ENCODE results near the gene ZBTB21.
"Not testable (repeated sequence)": the region's sequence is repeated elsewhere in the genome, so short reads cannot be mapped to it uniquely, and the experiment has no call there.

The ZBTB21 gene

DNA sequence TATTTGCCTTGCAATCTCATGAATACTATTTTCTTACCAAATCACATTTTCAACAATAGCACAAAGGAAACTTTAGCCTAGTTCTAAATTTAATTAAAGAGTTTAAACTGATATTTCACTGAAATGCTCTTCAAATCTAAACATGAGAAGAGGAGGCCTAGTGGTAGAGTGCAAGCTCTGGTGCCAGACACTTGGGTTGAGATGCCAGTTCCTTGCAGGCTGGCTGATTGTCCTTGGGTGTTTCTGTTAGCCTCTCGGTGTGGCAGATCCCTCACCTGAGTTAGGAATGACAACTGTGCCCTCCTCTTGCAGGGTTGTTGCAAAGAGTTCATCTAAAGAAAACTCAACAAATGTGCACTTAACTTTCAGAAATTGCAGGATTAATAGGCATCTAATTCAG is 12.5 kb downstream of the ZBTB21 start:
- in situ Hi-C loops (cut with HindIII; ENCODE audit: low sequenced_read_pairs): no loop called here

DNA sequence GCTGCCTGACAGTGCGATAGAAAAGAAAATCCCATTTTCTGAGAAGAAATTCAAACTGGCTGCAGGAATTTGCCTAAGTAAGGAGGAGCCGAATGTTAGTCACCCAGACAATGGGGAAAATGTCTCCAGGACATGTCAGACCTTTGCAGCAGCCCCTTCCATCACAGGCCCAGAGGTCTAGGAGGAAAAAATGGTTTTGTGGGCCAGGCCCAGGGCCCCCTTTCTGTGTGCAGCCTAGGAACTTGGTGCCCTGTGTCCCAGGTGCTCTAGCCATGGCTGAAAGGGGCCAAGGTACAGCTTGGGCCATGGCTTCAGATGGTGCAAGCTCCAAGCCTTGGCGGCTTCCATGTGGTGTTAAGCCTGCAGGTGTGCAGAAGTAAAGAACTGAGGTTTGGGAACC is 14.6 kb downstream of the ZBTB21 start:
- in situ Hi-C loops (cut with HindIII; ENCODE audit: low sequenced_read_pairs): no loop called here

DNA sequence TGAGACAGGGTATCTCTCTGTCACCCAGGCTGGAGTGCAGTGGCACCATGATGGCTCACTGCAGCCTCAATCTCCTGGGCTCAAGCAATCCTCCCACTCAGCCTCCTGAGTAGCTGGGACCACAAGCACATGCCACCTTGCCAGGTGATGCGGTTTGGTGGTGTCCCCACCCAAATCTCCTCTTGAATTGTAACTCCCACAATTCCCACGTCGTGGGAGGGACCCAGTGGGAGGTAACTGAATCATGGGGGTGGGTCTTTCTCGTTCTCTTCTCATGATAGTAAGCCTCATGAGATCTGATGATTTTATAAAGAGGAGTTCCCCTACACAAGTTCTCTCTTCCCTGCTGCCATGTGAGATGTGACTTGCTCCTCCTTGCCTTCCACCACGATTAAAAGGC is 15.5 kb downstream of the ZBTB21 start:
- in situ Hi-C loops (cut with HindIII; ENCODE audit: low sequenced_read_pairs): not testable (repeated sequence)

DNA sequence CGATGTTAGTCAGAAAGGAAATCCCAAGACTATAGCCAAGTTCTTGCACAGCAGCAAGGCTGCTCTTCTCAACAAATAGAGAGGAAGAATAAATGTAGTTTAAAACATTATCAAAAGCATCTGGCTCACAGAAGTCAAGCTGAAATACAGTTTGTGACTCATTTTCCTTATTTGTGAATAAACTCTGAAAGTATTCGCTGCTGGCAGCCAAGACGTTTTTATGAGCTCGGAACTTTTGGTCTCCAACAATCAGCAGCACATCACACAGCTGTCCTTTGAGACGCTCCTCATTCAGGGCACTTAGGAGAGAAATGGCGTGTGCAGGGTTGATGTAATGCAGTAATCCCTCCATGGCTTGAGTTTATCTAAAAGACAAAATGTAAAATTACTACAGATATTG is 16.4 kb downstream of the ZBTB21 start:
- in situ Hi-C loops (cut with HindIII; ENCODE audit: low sequenced_read_pairs): no loop called here

DNA sequence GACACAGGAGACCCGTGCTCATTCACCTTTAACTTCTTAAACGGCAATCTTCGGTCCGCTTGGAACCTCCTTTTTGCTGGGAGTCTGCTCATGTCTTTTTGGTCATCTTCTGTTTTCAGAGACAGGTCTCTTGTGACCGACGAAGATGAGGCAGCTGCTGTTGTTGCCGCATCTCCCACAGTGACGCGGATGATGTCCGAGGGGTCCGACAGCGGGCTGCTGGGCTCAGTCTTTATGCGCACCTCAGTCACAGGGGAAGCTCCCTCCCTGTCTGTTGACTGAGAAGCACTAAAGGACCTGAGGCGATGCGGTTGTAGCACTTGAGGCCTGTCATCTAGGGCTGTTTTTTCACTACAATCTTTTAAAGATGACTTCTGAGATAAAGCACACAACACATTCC is 17.6 kb downstream of the ZBTB21 start:
- in situ Hi-C loops (cut with HindIII; ENCODE audit: low sequenced_read_pairs): no loop called here

DNA sequence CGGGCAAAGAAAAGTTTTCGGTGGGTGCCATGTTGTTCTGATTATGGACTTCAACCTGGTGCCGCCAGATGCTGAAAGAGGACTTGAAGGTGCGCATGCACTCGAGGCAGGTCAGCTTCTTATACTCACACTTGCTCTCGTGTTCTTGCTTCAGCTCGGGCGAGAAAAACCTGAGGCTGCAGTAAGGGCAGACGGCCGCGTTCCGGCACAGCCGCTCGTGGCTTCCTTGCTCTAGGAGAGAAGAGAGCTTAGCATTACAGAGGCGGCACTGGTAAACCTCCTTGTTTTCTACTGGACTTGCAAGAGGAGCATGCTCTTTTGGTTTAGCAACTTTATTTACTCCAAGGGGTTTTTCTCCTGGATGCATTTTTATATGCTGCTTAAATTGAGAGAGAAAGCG is 18.5 kb downstream of the ZBTB21 start:
- in situ Hi-C loops (cut with HindIII; ENCODE audit: low sequenced_read_pairs): no loop called here

DNA sequence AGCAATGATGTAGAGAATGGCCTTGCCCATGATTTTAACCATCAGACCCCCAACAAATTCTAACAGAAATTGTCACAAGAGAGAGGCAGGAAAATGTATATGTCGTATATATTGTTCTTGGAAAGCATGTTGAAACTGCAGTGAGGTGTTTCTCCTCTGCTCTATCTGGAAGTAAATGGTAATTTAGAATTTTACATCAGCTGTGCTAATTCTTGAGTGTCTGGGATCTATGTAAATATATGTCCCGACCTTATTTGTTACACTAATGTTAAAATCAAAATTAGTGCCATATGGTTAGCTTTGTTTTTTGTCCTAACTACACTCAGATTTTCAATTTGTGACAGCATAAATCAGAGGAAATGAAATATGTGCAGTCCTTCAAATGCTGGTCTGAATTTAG is 20.5 kb downstream of the ZBTB21 start:
- in situ Hi-C loops (cut with HindIII; ENCODE audit: low sequenced_read_pairs): no loop called here

DNA sequence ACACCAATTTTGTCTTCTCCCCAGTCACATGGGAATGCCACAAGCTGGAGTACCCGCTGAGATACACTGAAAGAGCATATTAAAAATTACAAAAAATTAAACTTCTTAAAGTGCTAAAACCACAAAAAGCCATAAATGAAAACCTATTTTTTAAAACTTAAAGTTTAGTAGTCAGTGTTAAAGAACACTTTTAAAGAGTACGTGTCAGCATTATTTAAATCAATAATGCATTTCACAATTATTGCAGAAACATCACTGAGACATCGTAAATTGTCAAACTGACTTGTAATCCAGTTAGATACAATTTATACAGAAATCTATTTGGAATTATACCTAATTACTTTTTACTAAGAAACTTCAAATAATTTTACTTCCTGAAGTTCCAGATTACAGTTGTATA is 22.9 kb downstream of the ZBTB21 start:
- in situ Hi-C loops (cut with HindIII; ENCODE audit: low sequenced_read_pairs): no loop called here

DNA sequence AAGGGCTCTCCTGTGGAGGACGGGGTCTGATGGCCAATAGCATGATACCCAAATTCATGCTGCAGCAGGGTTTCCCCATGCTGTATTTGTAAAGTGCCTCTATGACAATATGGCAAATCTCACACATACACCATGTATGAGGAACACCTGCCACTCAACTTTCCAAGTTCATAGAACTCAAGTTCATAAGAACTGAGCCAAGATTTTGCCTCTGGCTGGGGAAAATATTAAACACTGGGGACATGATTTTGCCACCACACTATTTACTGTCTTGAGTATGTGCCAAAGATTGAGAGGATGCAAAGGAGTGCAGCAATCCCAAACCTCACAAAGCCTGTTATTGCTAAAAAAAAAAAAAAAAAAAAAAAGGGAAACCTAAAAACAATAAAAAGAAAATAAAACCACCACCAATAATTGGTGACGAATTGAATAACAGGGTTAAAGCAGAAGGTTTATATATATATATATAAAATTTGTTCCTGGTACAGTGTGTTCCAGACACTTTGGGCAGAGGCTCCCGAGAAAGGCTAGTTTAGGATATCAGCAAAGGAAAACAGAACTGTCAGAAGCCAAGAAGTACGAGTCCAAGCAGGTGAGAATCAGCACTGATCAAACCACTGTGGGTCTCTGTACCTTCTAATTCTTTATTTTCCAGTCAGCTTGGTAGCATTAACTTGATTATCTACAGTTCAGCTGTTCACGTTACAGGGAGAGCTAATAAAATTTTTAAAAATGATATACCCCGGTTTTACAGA is 24.3 kb downstream of the ZBTB21 start:
- in situ Hi-C loops (cut with HindIII; ENCODE audit: low sequenced_read_pairs): no loop called here

DNA sequence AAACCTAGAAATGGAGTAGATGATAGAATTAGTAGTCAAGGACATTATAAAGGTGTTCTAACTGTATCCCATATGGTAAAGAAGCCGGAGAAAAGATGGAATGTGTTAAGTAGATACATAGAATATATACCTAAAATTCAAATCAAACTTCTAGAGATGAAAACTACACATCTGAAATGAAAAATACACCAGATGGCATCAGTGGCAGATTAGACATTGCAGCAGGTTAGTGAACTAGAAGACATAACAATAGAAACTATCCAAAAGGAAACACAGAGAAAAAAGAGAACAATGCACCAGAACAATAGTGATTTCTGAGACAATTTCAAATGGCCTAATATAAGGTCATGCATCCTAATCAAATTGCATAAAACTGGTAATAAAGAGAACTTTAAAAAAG is 26.9 kb downstream of the ZBTB21 start:
- in situ Hi-C loops (cut with HindIII; ENCODE audit: low sequenced_read_pairs): no loop called here

DNA sequence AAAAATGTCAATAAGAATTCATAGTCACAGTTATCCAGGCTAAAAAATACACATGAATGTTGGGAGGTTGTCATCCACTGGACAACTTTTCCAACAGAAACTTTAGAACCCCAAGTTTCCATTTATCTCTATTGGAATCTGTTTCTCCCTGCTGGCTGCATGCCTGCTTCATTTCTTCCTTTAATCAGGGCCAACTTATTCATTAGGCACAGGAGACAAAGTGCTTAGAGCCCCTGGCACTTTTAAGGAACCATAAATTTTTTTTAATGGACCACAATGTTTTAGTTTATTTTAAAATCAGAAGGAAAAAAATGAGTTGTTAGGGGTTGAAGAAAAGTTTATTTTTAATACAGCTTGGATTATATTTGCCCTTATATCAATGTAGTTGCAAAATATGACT is 29.6 kb downstream of the ZBTB21 start:
- in situ Hi-C loops (cut with HindIII; ENCODE audit: low sequenced_read_pairs): no loop called here

DNA sequence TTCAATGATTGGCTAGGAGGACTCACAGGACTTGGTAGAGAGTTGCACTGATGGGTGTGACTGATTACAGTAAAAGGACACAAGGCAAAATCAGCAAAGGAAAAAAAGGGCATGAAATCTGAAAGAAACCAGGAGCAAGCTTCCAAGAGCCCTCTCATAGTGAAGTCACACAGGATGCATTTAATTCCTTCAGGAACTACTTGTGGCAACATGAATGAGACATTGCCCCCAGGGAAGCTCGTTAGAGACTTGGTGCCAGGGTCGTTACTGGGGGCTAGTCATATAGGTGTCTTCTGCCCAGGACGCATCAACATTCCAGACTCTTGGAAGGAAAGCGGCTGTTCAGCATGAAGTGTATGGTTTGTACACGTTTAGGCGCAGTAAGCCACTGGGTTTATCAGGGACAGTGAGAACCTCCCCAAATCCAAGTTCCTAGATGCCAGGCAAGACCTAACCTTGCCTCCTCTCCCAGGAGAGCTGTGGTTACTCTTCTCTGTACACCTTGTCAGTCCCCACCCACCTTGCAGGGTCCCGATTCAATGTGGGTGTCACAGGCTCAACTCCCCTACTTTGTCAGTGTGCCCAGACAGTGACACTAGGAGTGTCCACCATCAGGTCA is 30.3 kb downstream of the ZBTB21 start:
- in situ Hi-C loops (cut with HindIII; ENCODE audit: low sequenced_read_pairs): no loop called here

DNA sequence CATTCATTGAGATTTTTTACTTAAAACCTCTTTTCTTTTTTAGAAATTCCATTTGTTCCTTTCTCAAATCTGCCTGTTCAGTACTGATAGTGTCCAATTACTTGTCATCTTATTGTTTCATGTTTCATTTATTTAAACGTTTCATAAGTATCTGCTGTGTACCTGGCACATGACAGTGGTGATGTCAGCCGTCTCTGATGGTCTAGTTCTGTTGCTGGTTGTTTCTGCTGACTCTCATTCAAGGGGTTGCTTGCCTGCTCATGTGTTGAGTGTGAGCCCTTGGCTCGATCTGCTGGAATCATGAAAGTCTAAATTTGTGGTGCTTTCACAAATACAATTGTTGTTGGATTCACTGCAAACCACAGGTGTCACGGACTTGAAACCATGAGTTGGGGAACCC is 30.8 kb downstream of the ZBTB21 start:
- in situ Hi-C loops (cut with HindIII; ENCODE audit: low sequenced_read_pairs): no loop called here

DNA sequence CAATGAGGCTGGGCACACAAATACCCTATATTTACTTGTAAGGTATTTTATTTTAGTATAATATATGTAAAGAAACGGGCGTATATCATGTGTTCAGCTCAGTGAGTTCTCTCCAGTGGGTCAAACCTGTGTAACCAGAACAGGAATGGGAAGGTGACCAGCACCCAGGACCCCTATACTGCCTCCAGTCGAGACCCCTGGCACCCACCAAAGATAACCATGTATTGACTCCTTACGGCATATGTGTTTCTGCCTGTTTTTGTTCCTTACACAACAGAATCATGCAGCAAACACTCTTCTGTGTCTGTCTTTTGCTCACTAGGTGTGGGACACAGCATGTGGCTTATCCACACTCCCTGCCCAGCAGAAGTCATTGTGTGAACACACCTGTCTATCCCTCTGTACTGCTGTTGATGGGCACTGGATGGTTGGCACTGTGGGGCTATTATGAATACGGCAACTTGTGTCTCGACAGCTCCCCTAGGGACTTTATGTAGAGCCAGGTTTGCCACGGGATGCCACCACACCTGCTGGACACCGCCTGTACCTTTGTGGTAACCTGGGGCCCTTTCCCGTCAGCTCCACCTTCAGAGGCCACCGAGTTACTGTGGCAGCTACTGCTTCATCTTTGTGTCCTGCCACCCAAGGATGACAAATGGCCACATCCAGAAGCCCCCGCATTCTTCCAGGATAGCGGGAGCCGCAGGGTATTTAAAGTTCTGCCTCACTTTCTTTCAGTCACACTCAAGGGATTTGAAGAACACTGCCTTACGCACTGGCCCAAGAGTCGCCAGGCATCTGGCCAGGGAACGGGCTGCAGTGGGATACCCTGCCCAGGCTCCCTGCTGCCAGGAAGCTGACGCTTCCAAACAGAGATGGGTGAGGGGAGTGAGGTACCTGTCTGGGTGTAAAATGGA is 32.9 kb downstream of the ZBTB21 start:
- in situ Hi-C loops (cut with HindIII; ENCODE audit: low sequenced_read_pairs): no loop called here

DNA sequence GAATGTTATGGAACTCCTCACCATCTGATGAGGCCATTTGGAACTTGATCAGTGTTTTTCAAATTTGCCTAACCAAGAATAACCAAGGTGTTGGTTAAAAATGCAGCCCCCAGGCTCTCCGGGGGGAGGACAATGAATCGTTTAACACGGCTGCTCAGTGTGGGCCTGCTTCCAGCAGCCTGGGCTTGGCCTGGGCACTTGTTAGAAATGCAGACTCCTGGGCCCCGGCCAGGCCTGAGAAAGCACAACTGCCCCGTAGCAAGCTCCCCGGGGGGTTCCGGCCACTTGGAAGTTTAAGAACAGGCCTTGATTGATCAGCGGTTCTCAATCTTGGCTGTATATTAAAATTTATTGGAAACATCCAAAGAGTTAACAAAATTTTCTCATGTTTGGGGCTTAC is 33.5 kb downstream of the ZBTB21 start:
- in situ Hi-C loops (cut with HindIII; ENCODE audit: low sequenced_read_pairs): no loop called here

DNA sequence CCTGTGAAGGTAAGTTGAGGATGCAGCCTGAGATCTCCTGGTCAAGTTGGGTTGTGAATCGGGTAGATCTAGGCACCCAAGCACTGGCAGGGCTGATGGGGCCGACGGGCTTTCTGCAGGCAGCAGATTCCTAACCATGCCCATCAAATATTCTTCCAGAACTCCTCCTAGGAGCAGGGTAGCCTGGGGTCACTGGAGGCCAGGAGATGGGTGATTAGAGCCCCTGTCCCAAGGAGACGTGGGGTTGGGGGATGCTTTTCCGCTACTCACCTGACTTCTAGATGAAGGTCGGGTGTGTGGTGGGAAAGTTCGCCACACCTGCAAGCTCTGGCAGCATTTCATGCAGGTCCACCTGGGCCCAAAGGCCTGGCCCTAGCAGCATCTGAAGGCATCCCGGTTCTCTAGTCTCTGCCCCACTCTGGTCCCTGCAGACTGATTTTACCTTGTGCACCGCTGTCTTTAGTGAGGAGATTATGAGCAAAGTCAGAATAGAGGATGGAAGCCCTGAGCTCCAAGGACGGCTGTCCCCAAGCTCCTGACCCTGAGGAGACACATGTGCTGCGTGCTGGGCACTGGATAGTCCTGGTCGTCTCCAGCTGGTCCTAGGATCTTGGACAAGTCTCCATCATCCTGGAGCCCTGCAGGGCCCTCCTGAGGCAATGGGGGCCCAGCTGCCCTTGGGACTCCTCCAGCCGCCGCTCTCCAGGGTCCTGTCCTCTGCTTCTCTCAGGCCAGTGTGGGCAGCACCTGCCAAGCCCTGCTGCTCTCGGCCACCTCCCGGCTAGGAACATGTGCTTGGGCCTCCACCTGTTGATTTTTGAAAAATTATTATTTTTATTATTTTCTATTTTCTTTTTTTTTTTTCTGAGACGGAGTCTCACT is 34.5 kb downstream of the ZBTB21 start:
- in situ Hi-C loops (cut with HindIII; ENCODE audit: low sequenced_read_pairs): no loop called here

DNA sequence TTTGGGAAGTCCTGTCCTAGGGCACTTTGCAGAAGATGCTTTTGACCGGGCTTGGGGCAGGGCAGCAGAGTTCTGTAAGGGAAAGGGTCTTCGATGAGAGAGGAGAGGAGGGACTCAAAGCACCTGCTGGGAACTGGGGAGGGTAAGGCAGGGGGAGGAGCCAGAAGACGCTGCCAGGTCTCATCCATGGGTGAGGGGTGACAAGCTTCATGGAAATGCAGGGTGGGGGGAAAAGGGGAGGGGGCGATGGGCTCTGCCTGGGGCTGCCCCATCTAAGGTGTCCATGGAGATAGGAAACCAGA is 35.5 kb downstream of the ZBTB21 start:
- in situ Hi-C loops (cut with HindIII; ENCODE audit: low sequenced_read_pairs): no loop called here

DNA sequence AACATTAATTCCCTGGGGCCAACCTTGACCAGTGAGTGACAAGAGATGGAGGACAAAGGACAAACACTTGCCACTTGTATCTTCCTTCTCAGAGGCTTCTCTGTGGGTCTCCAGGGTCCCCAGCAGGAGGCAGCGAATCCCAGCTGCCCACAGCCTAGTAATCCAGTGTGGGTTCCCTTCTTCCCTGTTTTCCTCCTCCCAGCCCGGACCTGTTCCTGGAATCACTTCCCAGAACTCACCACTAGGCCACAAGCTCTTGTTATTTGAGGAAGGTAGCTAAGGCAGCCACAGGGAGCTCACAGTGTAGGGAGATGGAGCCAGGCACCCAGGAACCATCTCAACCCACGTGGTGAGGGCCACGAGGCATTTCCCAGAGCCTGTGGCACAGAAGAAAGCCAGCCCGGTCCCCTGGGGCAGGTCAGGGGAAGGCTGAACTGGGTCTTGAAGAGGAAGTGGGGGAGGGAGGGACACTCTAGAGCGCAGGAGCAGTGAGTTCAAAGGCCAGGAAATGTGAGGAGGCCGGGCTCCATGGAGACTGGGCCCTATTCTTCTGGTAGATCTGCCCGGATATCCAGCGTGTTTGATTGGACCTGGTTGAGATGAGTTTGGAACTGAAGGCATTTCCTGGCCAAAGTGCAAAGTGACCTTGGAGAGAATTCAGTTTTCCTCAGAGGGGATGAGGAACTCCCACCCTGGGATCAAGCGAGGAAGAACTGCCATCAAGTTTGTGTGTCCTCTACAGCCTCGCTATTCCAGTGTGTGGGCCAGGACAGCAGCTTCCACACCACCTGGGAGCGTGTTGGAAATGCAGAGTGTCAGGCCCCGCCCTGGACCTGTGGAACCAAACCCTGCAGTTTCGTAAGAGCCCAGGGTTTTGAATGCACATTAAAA is 36.1 kb downstream of the ZBTB21 start:
- in situ Hi-C loops (cut with HindIII; ENCODE audit: low sequenced_read_pairs): no loop called here

DNA sequence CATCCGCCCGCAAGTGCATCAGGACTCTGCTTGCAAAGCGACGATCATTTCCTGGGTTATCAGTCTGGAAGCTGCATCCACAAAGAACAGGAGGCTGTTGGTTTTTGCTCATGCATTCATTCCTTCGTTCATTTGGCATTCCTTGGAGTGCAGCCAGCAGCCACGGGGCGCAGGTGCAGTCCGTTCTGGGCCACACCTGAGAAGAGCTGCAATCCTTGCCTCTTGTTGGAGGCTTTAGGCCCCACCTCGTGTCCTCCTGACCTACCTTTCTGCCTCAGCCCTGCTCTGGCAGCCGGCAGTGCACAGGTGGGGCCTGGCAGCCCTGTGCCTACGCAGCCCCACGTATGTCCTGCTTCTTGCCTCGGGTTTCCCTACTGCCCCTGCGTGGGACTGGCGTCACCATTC is 36.7 kb downstream of the ZBTB21 start:
- in situ Hi-C loops (cut with HindIII; ENCODE audit: low sequenced_read_pairs): no loop called here

All from endothelial cell of hepatic sinusoid (primary cell).